Lower leg skin (tissue), 3 donors: Measurements from ENCODE around the gene FOSL2.

Experiments
- POLR2A ChIP-seq, 2 donors: fragments of 450-650 bp; IDR thresholded peaks; one replicate each; pipeline ENCODE4 v1.6.1; 2016 to 2017; ENCODE audit warnings: antibody characterized with exemption in 2 of 2, mild to moderate bottlenecking in 1 of 2, moderate library complexity in 1 of 2
- TF ChIP-seq, protein P1 (sequence below), 3 donors: fragments of 450-650 bp; IDR thresholded peaks; one replicate each; pipeline ENCODE4 v1.5.1; 2016; ENCODE audit warnings: antibody characterized with exemption in 3 of 3, mild to moderate bottlenecking in 3 of 3, moderate library complexity in 2 of 3

GRCh38 chr2:28424799-28425463 lies 32.3 kb downstream of the FOSL2 start:
- TF ChIP-seq POLR2A (IDR thresholded peaks at IDR 0.05), result no peak
- TF ChIP-seq, protein P1, sequence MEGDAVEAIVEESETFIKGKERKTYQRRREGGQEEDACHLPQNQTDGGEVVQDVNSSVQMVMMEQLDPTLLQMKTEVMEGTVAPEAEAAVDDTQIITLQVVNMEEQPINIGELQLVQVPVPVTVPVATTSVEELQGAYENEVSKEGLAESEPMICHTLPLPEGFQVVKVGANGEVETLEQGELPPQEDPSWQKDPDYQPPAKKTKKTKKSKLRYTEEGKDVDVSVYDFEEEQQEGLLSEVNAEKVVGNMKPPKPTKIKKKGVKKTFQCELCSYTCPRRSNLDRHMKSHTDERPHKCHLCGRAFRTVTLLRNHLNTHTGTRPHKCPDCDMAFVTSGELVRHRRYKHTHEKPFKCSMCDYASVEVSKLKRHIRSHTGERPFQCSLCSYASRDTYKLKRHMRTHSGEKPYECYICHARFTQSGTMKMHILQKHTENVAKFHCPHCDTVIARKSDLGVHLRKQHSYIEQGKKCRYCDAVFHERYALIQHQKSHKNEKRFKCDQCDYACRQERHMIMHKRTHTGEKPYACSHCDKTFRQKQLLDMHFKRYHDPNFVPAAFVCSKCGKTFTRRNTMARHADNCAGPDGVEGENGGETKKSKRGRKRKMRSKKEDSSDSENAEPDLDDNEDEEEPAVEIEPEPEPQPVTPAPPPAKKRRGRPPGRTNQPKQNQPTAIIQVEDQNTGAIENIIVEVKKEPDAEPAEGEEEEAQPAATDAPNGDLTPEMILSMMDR (IDR thresholded peaks at IDR 0.05), result no peak
